Aorta (tissue), 5 donors: ENCODE measurements around the gene KTI12. TPM values are rescaled to one million over a fixed set of nuclear protein-coding genes. Genes with fewer than 3 reads are reported as not detected.
"Not testable (repeated sequence)": the region's sequence is repeated elsewhere in the genome, so short reads cannot be mapped to it uniquely, and the experiment has no call there.

Source experiments
- ATAC-seq: fragments of 200-7000 bp; cut with Tn5 transposase; one replicate; pipeline ENCODE4 v1.9.1; 2022; ENCODE audit warnings: moderate library complexity; ENCODE audit not compliant: low FRiP score
- DNase-seq, 2 donors: peaks; one replicate each; pipeline ENCODE4 v3.0.0-alpha.2; 2020
- H3K27ac ChIP-seq, 2 donors: one replicate each; pipeline ENCODE4 v1.5.1; 2013; ENCODE audit warnings: low read length in 2 of 2, mild to moderate bottlenecking in 2 of 2, moderate library complexity in 2 of 2, control low read depth in 1 of 2, inconsistent platforms in 1 of 2, low read depth in 1 of 2
- H3K27me3 ChIP-seq, 2 donors: one replicate each; pipeline ENCODE4 v1.6.1; 2013; ENCODE audit warnings: control low read depth in 1 of 2, low read length in 1 of 2, mild to moderate bottlenecking in 1 of 2, moderate library complexity in 1 of 2; ENCODE audit not compliant: insufficient read depth in 2 of 2, control insufficient read depth in 1 of 2
- H3K36me3 ChIP-seq, 2 donors: one replicate each; pipeline ENCODE4 v1.6.1; 2013; ENCODE audit warnings: control low read depth in 1 of 2, low read length in 1 of 2, mild to moderate bottlenecking in 1 of 2; ENCODE audit not compliant: insufficient read depth in 2 of 2, control insufficient read depth in 1 of 2
- H3K4me1 ChIP-seq, 2 donors: one replicate each; pipeline ENCODE4 v1.6.1; 2013; ENCODE audit warnings: low read length in 2 of 2, control low read depth in 1 of 2, mild to moderate bottlenecking in 1 of 2, moderate library complexity in 1 of 2; ENCODE audit not compliant: insufficient read depth in 2 of 2, control insufficient read depth in 1 of 2
- H3K4me3 ChIP-seq, 2 donors: one replicate each; pipeline ENCODE4 v1.5.1; 2013; ENCODE audit warnings: low read length in 2 of 2, control low read depth in 1 of 2, mild to moderate bottlenecking in 1 of 2
- H3K9me3 ChIP-seq: one replicate; pipeline ENCODE4 v1.6.1; 2013; ENCODE audit warnings: mild to moderate bottlenecking, low read length; ENCODE audit not compliant: control insufficient read depth
- WGBS, 2 donors: extraction: QIAGEN DNeasy Blood & Tissue Kit; methylation state at CpG; one replicate each; pipeline ENCODE4 v1.1.7; 2013; 5-methylcytosine and 5-hydroxymethylcytosine counted together
- intact Hi-C, 2 donors: fragments of 100-400 bp; cut with DNase I; formaldehyde crosslinking; loops; one replicate each; pipeline versions ENCODE4 v1.14.2 to v1.15.0; 2022
- polyA plus RNA-seq, 2 donors: library from polyadenylated mRNA; stranded (reverse); fragments of 200-250 nt; gene quantifications; one replicate each; pipeline ENCODE4 v1.2.3, GENCODE V29; 2013
- total RNA-seq, 2 donors: library from RNA; stranded (reverse); fragmentation: NEBNext Ultra II Directional; extraction: Animal tissue kit (Norgen Biotek cat#: 25700); gene quantifications; one replicate each; pipeline ENCODE4 v1.2.1, GENCODE V29; 2021
- donor health status: healthy with polysubstance abuse.
- donor health status: Bipolar disorder and iron deficiency.
- donor health status: DM: no; HTN: no; CAD: no.
- donor health status: DM: no; HTN: no; CAD: no.
- donor health status: DM: yes; HTN: yes; CAD: no.

Gene KTI12
- total and polyA plus RNA-seq, 4 donors: 2.0 to 7.9 (median 7.1) TPM

- Histone ChIP-seq H3K4me3 (no peak overlapping the region), H3K36me3 (peaks cover 0 to 2% of the 10 kb centered on the region in 2 donors), H3K27ac (no peak overlapping the region), H3K27me3 (no peaks in the 10 kb centered on the region), H3K9me3 (no peaks in the 10 kb centered on the region), H3K4me1 (peaks cover 0 to 11% of the 10 kb centered on the region in 2 donors)
- 86 to 93% methylated on average over 1 of the region's 1 CpG for WGBS, 2 donors
- DNase-seq (no peak), ATAC-seq (no peak)
- intact Hi-C loops: loop anchor here in 1 of 2 donors (2.0 kb wide), 1 partner anchor 21 kb away; the partner anchor contains the start of gene KTI12
Observed at GRCh38 chr1:52053862-52054261, 20.3 kb upstream of the KTI12 start.

- H3K27ac ChIP-seq, H3K4me1 ChIP-seq, H3K36me3 ChIP-seq, DNase-seq, H3K4me3 ChIP-seq, ATAC-seq, intact Hi-C loops, H3K27me3 ChIP-seq, H3K9me3 ChIP-seq: not testable (repeated sequence)
- 96 to 98% methylated on average over 4 of the region's 4 CpGs for WGBS, 2 donors
Observed at GRCh38 chr1:52049337-52049736, 15.7 kb upstream of the KTI12 start.

- H3K9me3 ChIP-seq, ATAC-seq, H3K4me1 ChIP-seq, H3K4me3 ChIP-seq, intact Hi-C loops, DNase-seq, H3K36me3 ChIP-seq, H3K27me3 ChIP-seq, H3K27ac ChIP-seq: not testable (repeated sequence)
- 95 to 96% methylated on average over 4 of the region's 4 CpGs for WGBS, 2 donors
Observed at GRCh38 chr1:52045666-52046195, 12.1 kb upstream of the KTI12 start.

GRCh38 chr1:52045236-52045635, 11.6 kb upstream of the KTI12 start:
- no peak for ATAC-seq
- H3K4me1 ChIP-seq: no peaks in the 10 kb centered on the region
- no peak overlapping the region for H3K27ac ChIP-seq
- WGBS, 2 donors: 91 to 93% methylated on average over 2 of the region's 2 CpGs
- intact Hi-C loops: no loop called here
- H3K36me3 ChIP-seq: no peaks in the 10 kb centered on the region
- no peak for DNase-seq
- no peaks in the 10 kb centered on the region for H3K27me3 ChIP-seq
- H3K9me3 ChIP-seq: no peaks in the 10 kb centered on the region
- no peak overlapping the region for H3K4me3 ChIP-seq

GRCh38 chr1:52041551-52042185, 8.1 kb upstream of the KTI12 start:
- 94 to 95% methylated on average over 4 of the region's 4 CpGs for WGBS, 2 donors
- intact Hi-C loops: no loop called here

GRCh38 chr1:52037909-52038308, 4.3 kb upstream of the KTI12 start:
- WGBS, 2 donors: 100% methylated on average over 1 of the region's 1 CpG
- no peaks in the 10 kb centered on the region for H3K36me3 ChIP-seq
- intact Hi-C loops: no loop called here

More at GRCh38 chr1:52041551-52042185, 8.1 kb upstream of the KTI12 start:
- no peak overlapping the region for H3K27ac ChIP-seq
- H3K4me3 ChIP-seq: no peak overlapping the region
- ATAC-seq (no peak), DNase-seq (no peak)
- no peaks in the 10 kb centered on the region for H3K4me1 ChIP-seq
- no peaks in the 10 kb centered on the region for H3K36me3 ChIP-seq
- no peaks in the 10 kb centered on the region for H3K27me3 ChIP-seq
- H3K9me3 ChIP-seq: no peaks in the 10 kb centered on the region

GRCh38 chr1:52037402-52037814, 3.8 kb upstream of the KTI12 start:
- WGBS, 2 donors: 85 to 87% methylated on average over 5 of the region's 5 CpGs
- ATAC-seq: no peak
- intact Hi-C loops: no loop called here

More at GRCh38 chr1:52037909-52038308, 4.3 kb upstream of the KTI12 start:
- Histone ChIP-seq H3K4me1 (no peaks in the 10 kb centered on the region), H3K4me3 (no peak overlapping the region), H3K27ac (no peak overlapping the region), H3K27me3 (no peaks in the 10 kb centered on the region), H3K9me3 (no peaks in the 10 kb centered on the region)
- ATAC-seq (no peak), DNase-seq (no peak)

GRCh38 chr1:52034050-52034384, 407 bp upstream of the KTI12 start:
- no peaks in the 10 kb centered on the region for H3K36me3 ChIP-seq
- H3K4me3 ChIP-seq: no peak overlapping the region
- H3K27ac ChIP-seq: no peak overlapping the region
- intact Hi-C loops: no loop called here
- H3K27me3 ChIP-seq: no peaks in the 10 kb centered on the region
- no peak for ATAC-seq
- no peaks in the 10 kb centered on the region for H3K4me1 ChIP-seq
- no peaks in the 10 kb centered on the region for H3K9me3 ChIP-seq
- DNase-seq: no peak
- WGBS, 2 donors: 95 to 97% methylated on average over 2 of the region's 2 CpGs

More at GRCh38 chr1:52037402-52037814, 3.8 kb upstream of the KTI12 start:
- no peak overlapping the region for H3K4me3 ChIP-seq
- no peaks in the 10 kb centered on the region for H3K27me3 ChIP-seq
- no peaks in the 10 kb centered on the region for H3K9me3 ChIP-seq
- H3K27ac ChIP-seq: no peak overlapping the region
- no peaks in the 10 kb centered on the region for H3K4me1 ChIP-seq
- no peaks in the 10 kb centered on the region for H3K36me3 ChIP-seq
- no peak for DNase-seq

GRCh38 chr1:52032785-52033131, 852 bp downstream of the KTI12 start:
- peak; percentile 73 to 83 for DNase-seq
- 2% methylated on average over 24 of the region's 24 CpGs for WGBS, 2 donors
- peak; percentile 65 for ATAC-seq
- H3K27me3 ChIP-seq: no peaks in the 10 kb centered on the region
- no peaks in the 10 kb centered on the region for H3K9me3 ChIP-seq
- intact Hi-C loops: loop anchor here in 1 of 2 donors (2.0 kb wide), 1 partner anchor 22 kb away; the partner anchor contains the start of gene TXNDC12
- no peaks in the 10 kb centered on the region for H3K4me1 ChIP-seq
- H3K27ac ChIP-seq: peak overlapping the region in 1 of 2 donors; percentile 84
- H3K36me3 ChIP-seq: no peaks in the 10 kb centered on the region
- peak overlapping the region; percentile 43 to 45 for H3K4me3 ChIP-seq
